Kidney epithelial cell (primary cell): ENCODE data around the gene TTLL6. TPM values are rescaled to one million over a fixed set of nuclear protein-coding genes. Genes with fewer than 3 reads are reported as not detected.

Experiments
- DNase-seq: peaks from one replicate; pipeline ENCODE4 v3.0.0-alpha.2; 2010; ENCODE audit warnings: low read depth
- H3K27me3 ChIP-seq: 2 replicates; pipeline ENCODE4 v1.6.0; 2011; ENCODE audit warnings: low read length; ENCODE audit not compliant: control insufficient read depth, insufficient read depth
- H3K36me3 ChIP-seq: 2 replicates; pipeline ENCODE4 v1.5.1; 2011; ENCODE audit warnings: low read length; ENCODE audit not compliant: control insufficient read depth, insufficient read depth
- H3K4me3 ChIP-seq: 2 replicates; pipeline ENCODE4 v1.5.1; 2011; ENCODE audit warnings: low read depth, mild to moderate bottlenecking, control low read depth, low read length
- total RNA-seq: library from RNA; depleted of rRNA; stranded (reverse); fragments of >200 nt; gene quantifications from 2 replicates; pipeline ENCODE4 v1.2.3, GENCODE V29; 2015
- TF ChIP-seq, protein P1 (sequence below): IDR thresholded peaks from 2 replicates; pipeline ENCODE4 v1.5.1; 2011; ENCODE audit warnings: mild to moderate bottlenecking, moderate library complexity, low read length, control low read depth, inconsistent platforms; ENCODE audit not compliant: insufficient read depth, poor library complexity, severe bottlenecking

Gene TTLL6
- total RNA-seq, 1 donor from 2014 or later, result not detected

DNA sequence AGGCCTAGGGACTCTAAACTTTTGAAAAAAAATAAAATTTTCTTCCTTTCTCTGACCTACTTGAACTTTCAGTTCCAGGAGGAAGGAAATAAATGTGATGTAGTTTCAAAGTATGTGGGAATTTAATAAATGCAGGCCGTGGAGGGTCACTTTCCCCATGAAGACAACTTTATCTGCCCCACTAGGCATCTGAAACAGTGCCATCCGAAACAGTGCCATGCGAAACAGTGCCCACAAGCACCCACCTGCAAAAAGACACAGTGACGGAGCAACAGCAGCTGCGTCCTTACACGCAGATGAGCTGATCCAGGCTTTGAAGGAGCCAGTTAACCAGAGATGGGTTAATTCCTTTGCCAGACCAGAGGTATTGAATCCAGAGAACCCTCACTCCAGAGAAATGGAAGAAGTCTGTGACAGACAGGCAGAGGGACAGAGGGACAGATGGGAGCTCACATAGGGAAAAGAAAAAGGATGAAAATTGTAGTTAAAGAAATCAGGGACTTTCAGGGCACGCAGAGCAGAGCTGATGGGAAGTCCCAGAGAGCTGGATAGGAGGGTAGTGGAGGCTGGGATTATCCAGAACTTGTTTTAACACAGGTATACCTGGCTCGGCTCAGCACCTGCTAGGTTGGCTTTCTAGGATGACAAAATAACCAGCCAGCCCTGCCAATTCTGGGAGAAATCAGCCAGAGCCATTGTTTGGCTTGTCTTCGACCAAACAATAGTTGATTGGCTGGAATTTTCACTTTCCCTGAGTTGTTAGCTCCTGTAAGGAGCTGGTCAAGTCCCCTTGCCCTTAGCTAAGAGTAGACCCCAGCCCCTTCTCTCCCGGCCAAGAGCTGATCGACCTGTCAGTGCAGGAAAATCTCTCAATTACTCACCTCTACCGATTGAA lies 71.4 kb downstream of the TTLL6 start:
- no peak overlapping the region for H3K4me3 ChIP-seq
- no peak for DNase-seq
- no peaks in the 10 kb centered on the region for H3K36me3 ChIP-seq
- H3K27me3 ChIP-seq, result peaks cover 89% of the 10 kb centered on the region
- TF ChIP-seq, protein P1, sequence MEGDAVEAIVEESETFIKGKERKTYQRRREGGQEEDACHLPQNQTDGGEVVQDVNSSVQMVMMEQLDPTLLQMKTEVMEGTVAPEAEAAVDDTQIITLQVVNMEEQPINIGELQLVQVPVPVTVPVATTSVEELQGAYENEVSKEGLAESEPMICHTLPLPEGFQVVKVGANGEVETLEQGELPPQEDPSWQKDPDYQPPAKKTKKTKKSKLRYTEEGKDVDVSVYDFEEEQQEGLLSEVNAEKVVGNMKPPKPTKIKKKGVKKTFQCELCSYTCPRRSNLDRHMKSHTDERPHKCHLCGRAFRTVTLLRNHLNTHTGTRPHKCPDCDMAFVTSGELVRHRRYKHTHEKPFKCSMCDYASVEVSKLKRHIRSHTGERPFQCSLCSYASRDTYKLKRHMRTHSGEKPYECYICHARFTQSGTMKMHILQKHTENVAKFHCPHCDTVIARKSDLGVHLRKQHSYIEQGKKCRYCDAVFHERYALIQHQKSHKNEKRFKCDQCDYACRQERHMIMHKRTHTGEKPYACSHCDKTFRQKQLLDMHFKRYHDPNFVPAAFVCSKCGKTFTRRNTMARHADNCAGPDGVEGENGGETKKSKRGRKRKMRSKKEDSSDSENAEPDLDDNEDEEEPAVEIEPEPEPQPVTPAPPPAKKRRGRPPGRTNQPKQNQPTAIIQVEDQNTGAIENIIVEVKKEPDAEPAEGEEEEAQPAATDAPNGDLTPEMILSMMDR, result no peak

DNA sequence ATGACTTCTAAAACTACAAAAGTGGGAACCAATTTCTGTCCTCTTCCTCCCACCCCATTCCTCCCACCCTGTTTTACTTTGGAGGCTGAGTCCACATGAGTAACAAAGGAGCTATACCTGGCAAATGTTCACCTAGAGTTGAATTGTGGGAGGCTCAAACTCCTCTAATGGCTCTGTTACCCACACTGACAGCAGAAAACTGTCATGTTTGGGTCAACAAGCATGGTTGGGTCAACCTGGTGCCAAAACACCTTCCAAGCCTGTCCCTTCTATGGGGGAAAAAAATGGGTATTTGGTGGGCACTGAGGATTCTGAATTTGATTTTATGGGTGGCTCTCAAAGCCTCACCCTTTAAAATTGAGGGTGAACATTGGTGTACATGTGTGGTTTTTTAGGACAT lies 76.5 kb downstream of the TTLL6 start:
- Histone ChIP-seq H3K36me3 (no peaks in the 10 kb centered on the region), H3K4me3 (no peak overlapping the region), H3K27me3 (peaks cover 90% of the 10 kb centered on the region)
- DNase-seq, result no peak
- TF ChIP-seq, protein P1, result no peak

DNA sequence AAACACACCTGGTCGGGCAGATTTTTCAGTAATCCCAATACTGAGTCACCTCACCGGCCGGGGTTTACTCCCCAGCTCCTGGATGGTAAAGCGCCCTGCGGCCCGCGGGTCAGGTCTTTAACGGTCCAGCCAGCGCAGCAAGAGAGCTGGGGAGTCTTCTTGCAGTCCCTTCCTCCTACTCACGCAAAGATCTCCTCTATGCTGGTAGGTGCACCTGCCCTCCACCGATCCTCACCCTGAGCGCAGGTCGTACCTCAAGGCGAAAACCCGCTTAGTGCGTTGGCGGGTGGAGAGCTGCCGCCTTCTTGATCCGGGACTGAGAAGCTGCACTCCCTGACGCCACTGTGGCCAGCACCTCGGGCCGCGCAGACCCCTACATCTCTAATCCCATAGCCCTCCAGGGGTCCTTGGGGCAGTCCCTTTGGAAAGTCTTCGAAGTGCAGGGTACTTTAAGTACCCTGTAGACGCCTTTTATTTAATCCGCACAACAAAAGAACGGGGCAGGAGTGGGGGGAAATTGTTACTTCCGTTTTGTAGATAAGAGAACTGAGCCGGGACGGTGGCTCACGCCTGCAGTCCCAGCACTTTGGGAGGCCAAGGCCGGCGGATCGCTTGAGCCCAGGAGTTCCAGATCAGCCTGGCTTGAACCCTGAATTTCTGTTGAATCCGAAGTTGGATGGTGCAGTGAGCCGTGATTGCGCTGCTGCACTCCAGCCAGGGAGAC lies 78.1 kb downstream of the TTLL6 start:
- no peak overlapping the region for H3K4me3 ChIP-seq
- TF ChIP-seq, protein P1, result no peak
- no peaks in the 10 kb centered on the region for H3K36me3 ChIP-seq
- no peak for DNase-seq
- peaks cover 90% of the 10 kb centered on the region for H3K27me3 ChIP-seq

DNA sequence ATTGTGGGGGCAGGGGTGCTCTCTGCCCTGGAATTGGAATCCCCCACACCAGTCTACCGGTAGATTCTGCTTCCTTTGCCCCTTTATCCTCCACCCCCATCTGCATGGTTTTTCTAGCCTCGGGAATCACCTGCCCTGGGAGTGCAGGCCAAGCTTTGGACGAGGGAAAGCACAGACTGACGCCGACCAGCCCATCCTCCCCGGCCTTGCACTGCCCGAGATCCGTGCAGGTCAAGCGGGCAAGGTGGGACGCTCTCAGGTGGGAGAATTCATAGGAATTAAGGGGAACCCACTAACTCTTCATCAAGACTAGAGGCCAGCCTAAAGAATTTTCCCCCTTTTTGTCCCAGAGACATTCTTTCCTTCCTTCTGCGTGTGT lies 78.6 kb downstream of the TTLL6 start:
- TF ChIP-seq, protein P1, result no peak
- H3K27me3 ChIP-seq, result peaks cover 90% of the 10 kb centered on the region

DNA sequence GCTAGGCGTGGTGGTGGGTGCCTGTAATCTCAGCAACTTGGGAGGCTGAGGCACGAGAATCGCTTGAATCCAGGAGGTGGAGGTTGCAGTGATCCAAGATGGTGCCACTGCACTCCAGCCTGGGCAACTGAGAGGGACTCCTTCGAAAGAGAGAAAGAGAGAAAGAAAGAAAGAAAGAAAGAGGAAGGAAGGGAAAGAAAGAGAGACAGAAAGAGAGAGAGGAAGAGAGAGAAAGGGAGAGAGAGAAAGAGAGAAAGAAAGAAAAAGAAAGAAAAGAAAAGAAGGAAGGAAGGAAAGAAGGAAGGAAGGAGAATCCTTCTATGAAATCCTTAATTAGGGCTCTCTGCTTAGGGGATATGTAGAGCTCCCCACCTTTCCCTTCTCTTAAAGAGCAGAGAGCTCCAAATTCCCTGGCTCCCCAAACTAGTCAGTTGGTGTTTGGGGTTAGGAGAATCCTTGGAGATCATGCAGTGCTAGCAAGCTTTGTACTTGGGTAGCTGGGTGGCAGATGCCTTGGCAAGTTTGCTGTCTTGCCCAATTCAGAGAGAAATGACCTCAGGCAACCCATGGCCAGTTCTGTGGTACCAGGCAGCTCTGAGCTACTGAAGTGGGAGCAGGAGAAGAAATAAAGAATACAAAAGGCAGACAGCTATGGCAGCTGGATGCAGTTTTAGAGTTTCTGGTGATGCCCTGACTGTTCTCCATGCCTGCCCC lies 79.5 kb downstream of the TTLL6 start:
- Histone ChIP-seq H3K27me3 (peaks cover 90% of the 10 kb centered on the region), H3K4me3 (no peak overlapping the region), H3K36me3 (no peaks in the 10 kb centered on the region)
- DNase-seq, result no peak
- TF ChIP-seq, protein P1, result no peak

More for the DNA sequence above, 78.6 kb downstream of the TTLL6 start:
- no peaks in the 10 kb centered on the region for H3K36me3 ChIP-seq
- no peak for DNase-seq
- no peak overlapping the region for H3K4me3 ChIP-seq
